ENCODE data around the gene FAM241A. TPM values are rescaled to one million over a fixed set of nuclear protein-coding genes. Genes with fewer than 3 reads are reported as not detected.

The FAM241A gene
- total RNA-seq, 2 experiments from 2014 or later, result 1.4 to 2.3 TPM

Other genes with a start within 250 kb of the FAM241A start
- 10 to 100 TPM; 13.6 to 17.8 TPM for gene AP1AR, start 86.3 kb downstream of the FAM241A start, total RNA-seq
- 10 to 100 TPM; 29.0 to 32.5 TPM for gene TIFA, start 140.4 kb downstream of the FAM241A start, total RNA-seq
- gene ALPK1, start 151.9 kb downstream of the FAM241A start, total RNA-seq, result 10 to 100 TPM in 1 of 2 experiments, 1 to 10 TPM in 1; 7.3 to 17.7 TPM